Activated CD4-positive, alpha-beta T cell treated with anti-CD3 and anti-CD28 coated beads, Interleukin-2, amount 50 U/mL, for 4 hours (primary cell): Measurements from ENCODE around the gene ELAVL3.
"Not testable (repeated sequence)": the region's sequence is repeated elsewhere in the genome, so short reads cannot be mapped to it uniquely, and the experiment has no call there.

Experiments used
- DNase-seq, 2 experiments: peaks; one replicate each; pipeline ENCODE4 v3.0.0-alpha.2; 2020

The ELAVL3 gene

GRCh38 chr19:11458236-11458900, 22.5 kb downstream of the ELAVL3 start:
- DNase-seq, result no peak

- DNase-seq, result no peak
Observed at GRCh38 chr19:11457831-11458230, 23.0 kb downstream of the ELAVL3 start.

- DNase-seq, result no peak
Observed at GRCh38 chr19:11457115-11457514, 23.7 kb downstream of the ELAVL3 start.

GRCh38 chr19:11456659-11457058, 24.2 kb downstream of the ELAVL3 start:
- no peak for DNase-seq

- not testable (repeated sequence) for DNase-seq
Observed at GRCh38 chr19:11455233-11455554, 25.7 kb downstream of the ELAVL3 start.

- DNase-seq, result no peak
Observed at GRCh38 chr19:11453468-11454341, 27.1 kb downstream of the ELAVL3 start.

GRCh38 chr19:11452620-11453310, 28.1 kb downstream of the ELAVL3 start:
- DNase-seq, result no peak

GRCh38 chr19:11451871-11452619, 28.8 kb downstream of the ELAVL3 start:
- no peak for DNase-seq

- DNase-seq, result no peak
Observed at GRCh38 chr19:11451327-11451870, 29.4 kb downstream of the ELAVL3 start.

- DNase-seq, result no peak
Observed at GRCh38 chr19:11450570-11451326, 30.1 kb downstream of the ELAVL3 start.

GRCh38 chr19:11448923-11449554, 31.8 kb downstream of the ELAVL3 start:
- no peak for DNase-seq

GRCh38 chr19:11448410-11448809, 32.4 kb downstream of the ELAVL3 start:
- DNase-seq, result no peak

- DNase-seq, result no peak
Observed at GRCh38 chr19:11447347-11448262, 33.2 kb downstream of the ELAVL3 start.

- peak; percentile 27 to 30 for DNase-seq
Observed at GRCh38 chr19:11446652-11447301, 34.1 kb downstream of the ELAVL3 start.

GRCh38 chr19:11446271-11446651, 34.6 kb downstream of the ELAVL3 start:
- no peak for DNase-seq

GRCh38 chr19:11445141-11445540, 35.7 kb downstream of the ELAVL3 start:
- no peak for DNase-seq

- DNase-seq, result no peak
Observed at GRCh38 chr19:11444059-11444458, 36.8 kb downstream of the ELAVL3 start.

GRCh38 chr19:11437955-11438354, 42.9 kb downstream of the ELAVL3 start:
- DNase-seq, result no peak

GRCh38 chr19:11435833-11436313, 45.0 kb downstream of the ELAVL3 start:
- DNase-seq, result no peak
